Nephron progenitor cell (in vitro differentiated cells): ENCODE measurements around the gene MLKL.

Experiments
- DNase-seq: peaks from one replicate; pipeline ENCODE4 v3.0.0; 2021
- H3K27ac Mint-ChIP-seq: 2 replicates; pipeline ENCODE4 v1.8.0; 2021; ENCODE audit warnings: mild to moderate bottlenecking, moderate library complexity, mixed read lengths
- H3K27me3 Mint-ChIP-seq: 2 replicates; pipeline ENCODE4 v1.8.0; 2021; ENCODE audit warnings: mild to moderate bottlenecking, low read depth, mixed read lengths; ENCODE audit not compliant: poor library complexity
- H3K36me3 Mint-ChIP-seq: 2 replicates; pipeline ENCODE4 v1.8.0; 2021; ENCODE audit warnings: low read depth, mixed read lengths
- H3K4me1 Mint-ChIP-seq: 2 replicates; pipeline ENCODE4 v1.8.0; 2021; ENCODE audit warnings: mixed read lengths
- H3K4me3 Mint-ChIP-seq: 2 replicates; pipeline ENCODE4 v1.8.0; 2021; ENCODE audit warnings: mild to moderate bottlenecking, moderate library complexity, mixed read lengths
- H3K9me3 Mint-ChIP-seq: 2 replicates; pipeline ENCODE4 v1.8.0; 2021; ENCODE audit warnings: mild to moderate bottlenecking, moderate library complexity, mixed read lengths
- TF ChIP-seq, protein P1 (sequence below): fragments of 200-600 bp; sonication (generic); IDR thresholded peaks from 2 replicates; pipeline ENCODE4 v1.5.0; 2021; ENCODE audit warnings: antibody characterized with exemption

MLKL gene

DNA sequence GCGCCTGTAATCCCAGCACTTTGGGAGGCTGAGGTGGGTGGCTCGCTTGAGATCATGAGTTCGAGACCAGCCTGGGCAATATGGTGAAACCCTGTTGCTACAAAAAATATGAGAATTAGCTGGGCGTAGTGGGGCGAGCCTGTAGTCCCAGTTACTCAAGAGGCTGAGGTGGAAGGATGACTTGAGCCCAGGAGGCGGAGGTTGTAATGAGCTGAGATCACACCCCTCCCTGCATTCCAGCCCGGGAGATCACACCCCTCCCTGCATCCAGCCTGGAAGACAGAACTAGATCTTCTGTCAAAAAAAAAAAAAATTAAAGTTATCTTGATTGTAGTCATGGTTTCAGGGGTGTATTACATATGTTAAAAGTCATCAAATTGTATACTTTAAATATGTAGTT is 67.0 kb downstream of the MLKL start:
- H3K9me3 Mint-ChIP-seq, result no peaks in the 10 kb centered on the region
- peaks cover 78% of the 10 kb centered on the region for H3K36me3 Mint-ChIP-seq

DNA sequence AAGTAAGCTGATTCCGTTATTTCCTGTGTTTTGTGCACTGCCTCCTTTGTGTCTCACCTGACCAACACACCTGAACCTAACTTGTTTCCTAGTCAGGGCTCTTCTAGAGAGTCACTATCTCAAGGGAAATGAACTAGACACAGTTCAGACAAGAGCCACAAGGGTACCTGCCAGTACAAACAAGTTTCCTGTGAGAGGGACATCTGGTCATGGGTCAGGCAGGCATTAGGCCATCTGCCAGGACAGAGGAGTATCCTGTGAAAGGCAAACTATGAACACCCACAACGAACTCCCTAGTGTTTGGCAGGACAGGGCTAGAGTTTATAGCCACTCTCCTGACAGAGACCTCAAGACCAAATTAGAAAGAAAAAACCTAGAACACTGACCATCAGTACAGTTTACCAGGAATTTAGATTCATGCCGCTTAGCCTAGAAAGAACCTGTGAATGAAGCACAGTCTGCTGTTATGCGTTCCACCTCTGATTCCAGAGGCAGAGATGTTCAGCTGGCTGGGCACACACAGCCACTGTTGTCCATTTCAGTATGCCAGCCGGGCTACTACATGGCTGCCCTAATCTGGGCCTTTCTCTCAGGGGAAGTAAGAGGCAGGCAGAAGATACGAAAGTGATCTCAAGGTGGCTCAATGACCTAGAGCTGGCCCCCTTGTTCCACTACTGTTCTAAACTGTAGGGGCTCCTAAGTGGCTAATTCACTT is 73.0 kb downstream of the MLKL start:
- TF ChIP-seq, protein P1, sequence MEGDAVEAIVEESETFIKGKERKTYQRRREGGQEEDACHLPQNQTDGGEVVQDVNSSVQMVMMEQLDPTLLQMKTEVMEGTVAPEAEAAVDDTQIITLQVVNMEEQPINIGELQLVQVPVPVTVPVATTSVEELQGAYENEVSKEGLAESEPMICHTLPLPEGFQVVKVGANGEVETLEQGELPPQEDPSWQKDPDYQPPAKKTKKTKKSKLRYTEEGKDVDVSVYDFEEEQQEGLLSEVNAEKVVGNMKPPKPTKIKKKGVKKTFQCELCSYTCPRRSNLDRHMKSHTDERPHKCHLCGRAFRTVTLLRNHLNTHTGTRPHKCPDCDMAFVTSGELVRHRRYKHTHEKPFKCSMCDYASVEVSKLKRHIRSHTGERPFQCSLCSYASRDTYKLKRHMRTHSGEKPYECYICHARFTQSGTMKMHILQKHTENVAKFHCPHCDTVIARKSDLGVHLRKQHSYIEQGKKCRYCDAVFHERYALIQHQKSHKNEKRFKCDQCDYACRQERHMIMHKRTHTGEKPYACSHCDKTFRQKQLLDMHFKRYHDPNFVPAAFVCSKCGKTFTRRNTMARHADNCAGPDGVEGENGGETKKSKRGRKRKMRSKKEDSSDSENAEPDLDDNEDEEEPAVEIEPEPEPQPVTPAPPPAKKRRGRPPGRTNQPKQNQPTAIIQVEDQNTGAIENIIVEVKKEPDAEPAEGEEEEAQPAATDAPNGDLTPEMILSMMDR, result no peak
- no peak overlapping the region for H3K4me3 Mint-ChIP-seq
- peak overlapping the region; percentile 64 for H3K27ac Mint-ChIP-seq
- H3K27me3 Mint-ChIP-seq, result no peaks in the 10 kb centered on the region
- H3K36me3 Mint-ChIP-seq, result peaks cover 82% of the 10 kb centered on the region
- H3K9me3 Mint-ChIP-seq, result no peaks in the 10 kb centered on the region
- peaks cover 23% of the 10 kb centered on the region for H3K4me1 Mint-ChIP-seq
- no peak for DNase-seq

More for the DNA sequence above, 67.0 kb downstream of the MLKL start:
- TF ChIP-seq, protein P1, result no peak
- Mint-ChIP-seq H3K4me3 (no peak overlapping the region), H3K27ac (no peak overlapping the region), H3K27me3 (no peaks in the 10 kb centered on the region), H3K4me1 (peaks cover 12% of the 10 kb centered on the region)
- DNase-seq, result no peak

DNA sequence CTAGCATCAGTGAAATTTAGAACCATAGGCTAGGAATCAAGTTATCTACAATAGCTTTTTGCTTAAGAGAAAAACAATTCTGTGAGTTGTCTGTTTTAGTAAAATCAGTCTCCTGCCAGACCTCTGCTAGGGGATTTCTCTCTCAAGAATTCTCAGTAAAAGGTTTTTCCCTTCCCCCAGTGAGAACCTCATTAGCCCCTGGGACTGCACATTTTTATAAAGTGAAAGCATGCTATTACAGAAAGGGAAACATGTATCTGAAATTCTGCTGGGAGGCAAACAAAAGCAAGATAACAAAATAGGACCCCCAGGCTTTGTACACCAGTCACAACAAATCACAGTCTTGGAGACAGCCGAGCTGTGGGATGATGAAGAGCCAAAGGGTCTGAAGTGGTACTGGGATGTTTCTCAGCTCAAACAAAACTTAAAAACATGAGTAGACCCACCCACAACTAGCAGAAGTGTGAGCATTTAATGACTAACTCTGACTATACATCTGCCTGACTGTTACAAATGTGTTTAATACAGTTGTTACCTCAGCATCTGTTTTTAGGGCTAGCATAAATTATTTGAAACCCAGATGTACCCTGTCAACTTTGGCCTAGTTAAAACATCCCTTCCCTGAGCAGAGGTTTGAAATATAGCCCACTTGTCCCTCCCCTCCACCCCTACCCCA is 73.8 kb downstream of the MLKL start:
- no peak overlapping the region for H3K4me3 Mint-ChIP-seq
- H3K9me3 Mint-ChIP-seq, result no peaks in the 10 kb centered on the region
- H3K27me3 Mint-ChIP-seq, result no peaks in the 10 kb centered on the region
- peaks cover 82% of the 10 kb centered on the region for H3K36me3 Mint-ChIP-seq
- peaks cover 23% of the 10 kb centered on the region for H3K4me1 Mint-ChIP-seq
- DNase-seq, result no peak
- peak overlapping the region; percentile 74 for H3K27ac Mint-ChIP-seq
- TF ChIP-seq, protein P1, result no peak

DNA sequence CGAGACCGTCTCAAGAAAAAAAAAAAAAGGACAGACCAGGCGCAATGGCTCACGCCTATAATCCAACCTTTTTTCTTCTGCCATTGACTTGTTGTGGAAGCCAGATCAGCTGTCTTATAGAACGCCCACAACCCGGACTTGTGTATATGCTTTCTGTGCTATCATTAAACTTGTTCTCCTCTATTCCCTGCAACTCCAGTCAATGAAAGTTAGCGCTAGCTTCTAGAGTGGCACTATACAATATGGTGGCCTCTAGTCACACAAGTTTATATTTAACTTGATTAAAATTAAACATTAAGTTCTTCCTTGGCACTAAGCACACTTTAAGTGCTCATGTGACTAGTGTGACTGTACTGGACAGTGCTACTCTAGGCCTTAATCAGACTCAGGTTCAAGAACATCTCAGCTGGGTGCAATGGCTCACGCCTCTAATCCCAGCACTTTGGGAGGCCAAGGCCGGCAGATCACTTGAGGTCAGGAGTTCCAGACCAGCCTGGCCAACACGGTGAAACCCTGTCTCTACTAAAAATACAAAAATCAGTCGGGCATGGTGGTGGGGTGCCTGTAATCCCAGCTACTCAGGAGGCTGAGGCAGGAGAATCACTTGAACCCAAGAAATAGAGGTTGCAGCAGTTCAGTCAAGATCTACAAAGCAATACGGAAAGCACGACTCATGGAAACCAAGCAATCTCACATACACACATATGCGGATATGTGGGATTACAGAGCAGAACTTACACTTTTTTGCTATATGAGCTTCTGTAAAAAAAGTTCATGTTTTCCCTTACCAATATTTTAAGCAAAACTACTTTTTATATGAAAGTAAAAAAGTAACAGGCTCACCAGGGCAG is 74.9 kb downstream of the MLKL start:
- DNase-seq, result no peak

DNA sequence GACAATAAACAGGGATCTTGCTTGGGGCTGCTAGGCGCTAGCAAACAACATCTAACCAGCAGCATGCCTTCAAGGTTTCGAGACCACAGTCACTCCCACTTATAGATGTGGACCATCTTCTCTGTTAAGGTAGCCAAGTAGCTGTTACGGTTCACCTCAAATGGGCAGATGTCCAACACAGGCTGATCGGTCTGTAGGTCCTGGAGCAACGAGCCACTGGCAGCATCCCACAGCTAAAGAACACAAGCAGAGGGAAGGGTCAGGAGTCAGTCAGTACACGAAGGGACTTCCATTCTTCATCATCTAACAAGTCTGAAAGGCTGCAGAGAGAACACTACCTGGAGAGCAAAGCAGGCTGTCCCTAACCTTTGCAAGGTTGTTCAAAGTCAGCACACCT is 76.8 kb downstream of the MLKL start:
- Mint-ChIP-seq H3K27me3 (peaks cover 3% of the 10 kb centered on the region), H3K4me1 (peaks cover 13% of the 10 kb centered on the region), H3K36me3 (peaks cover 66% of the 10 kb centered on the region), H3K9me3 (no peaks in the 10 kb centered on the region), H3K4me3 (no peak overlapping the region), H3K27ac (no peak overlapping the region)
- TF ChIP-seq, protein P1, result no peak
- DNase-seq, result no peak

More for the DNA sequence above, 74.9 kb downstream of the MLKL start:
- TF ChIP-seq, protein P1, result no peak
- peak overlapping the region; percentile 74 for H3K27ac Mint-ChIP-seq
- H3K9me3 Mint-ChIP-seq, result no peaks in the 10 kb centered on the region
- peaks cover 79% of the 10 kb centered on the region for H3K36me3 Mint-ChIP-seq
- no peak overlapping the region for H3K4me3 Mint-ChIP-seq
- no peaks in the 10 kb centered on the region for H3K27me3 Mint-ChIP-seq
- peaks cover 23% of the 10 kb centered on the region for H3K4me1 Mint-ChIP-seq
